Measurements from ENCODE around the gene WBP11. TPM values are rescaled to one million over a fixed set of nuclear protein-coding genes. Genes with fewer than 3 reads are reported as not detected.
A peak's percentile ranks its signal among the peaks of the same experiment; 100 is the strongest.

WBP11 gene
- total RNA-seq, 3 donors from 2014 or later (not counting 1 experiment from before 2014, with no cell fraction given), result 130 to 159 (median 134) TPM

DNA sequence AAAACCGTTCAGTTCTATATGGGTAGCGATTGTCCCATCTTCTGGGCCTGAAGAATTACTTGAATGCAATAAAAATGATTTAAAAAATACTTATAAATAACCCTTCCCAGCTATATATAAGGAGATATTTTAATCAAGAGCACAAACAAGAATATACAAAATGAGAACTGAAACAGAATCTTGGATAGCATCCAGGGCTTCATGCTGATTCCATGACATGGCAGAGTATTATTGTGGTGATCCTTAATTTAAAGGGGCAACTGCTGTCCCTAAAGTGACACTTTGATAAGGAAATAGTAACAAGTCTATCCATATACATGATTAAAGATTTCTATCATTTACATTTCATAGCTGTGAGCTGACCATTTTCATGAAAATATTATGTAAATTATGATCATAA is 18.8 kb downstream of the WBP11 start:
- intact Hi-C loops (cut with micrococcal nuclease), result no loop called here
- no peaks in the 10 kb centered on the region for H3K9me3 ChIP-seq (ENCODE audit: control insufficient read depth, insufficient read depth, low read length)
- H3K4me1 ChIP-seq (ENCODE audit: control insufficient read depth, insufficient read depth, low read length), result no peaks in the 10 kb centered on the region
- no peaks in the 10 kb centered on the region for H3K27me3 ChIP-seq (ENCODE audit: control insufficient read depth, insufficient read depth, low read length)
- peaks cover 25% of the 10 kb centered on the region for H3K36me3 Mint-ChIP-seq
- peaks cover 43% of the 10 kb centered on the region for H3K36me3 ChIP-seq (ENCODE audit: control insufficient read depth, insufficient read depth, low read length)
- peaks cover 4% of the 10 kb centered on the region in 2 donors for H3K4me1 Mint-ChIP-seq
- no peak overlapping the region for H3K4me3 ChIP-seq (ENCODE audit: low read length)
- no peak overlapping the region for H3K27ac ChIP-seq (ENCODE audit: low read length)
- ATAC-seq (no peak), DNase-seq (no peak)
- WGBS (ENCODE audit: insufficient coverage), result no CpG with 5 or more reads among the region's 2 CpGs
- H3K27me3 Mint-ChIP-seq (ENCODE audit: low read depth in 2 of 2), result peaks cover 0 to 4% of the 10 kb centered on the region in 2 donors
- H3K27ac Mint-ChIP-seq, result peak overlapping the region in 1 of 2 donors; percentile 48
- H3K9me3 Mint-ChIP-seq, result no peaks in the 10 kb centered on the region
- no peak overlapping the region for H3K4me3 Mint-ChIP-seq
- TF ChIP-seq, protein P1, sequence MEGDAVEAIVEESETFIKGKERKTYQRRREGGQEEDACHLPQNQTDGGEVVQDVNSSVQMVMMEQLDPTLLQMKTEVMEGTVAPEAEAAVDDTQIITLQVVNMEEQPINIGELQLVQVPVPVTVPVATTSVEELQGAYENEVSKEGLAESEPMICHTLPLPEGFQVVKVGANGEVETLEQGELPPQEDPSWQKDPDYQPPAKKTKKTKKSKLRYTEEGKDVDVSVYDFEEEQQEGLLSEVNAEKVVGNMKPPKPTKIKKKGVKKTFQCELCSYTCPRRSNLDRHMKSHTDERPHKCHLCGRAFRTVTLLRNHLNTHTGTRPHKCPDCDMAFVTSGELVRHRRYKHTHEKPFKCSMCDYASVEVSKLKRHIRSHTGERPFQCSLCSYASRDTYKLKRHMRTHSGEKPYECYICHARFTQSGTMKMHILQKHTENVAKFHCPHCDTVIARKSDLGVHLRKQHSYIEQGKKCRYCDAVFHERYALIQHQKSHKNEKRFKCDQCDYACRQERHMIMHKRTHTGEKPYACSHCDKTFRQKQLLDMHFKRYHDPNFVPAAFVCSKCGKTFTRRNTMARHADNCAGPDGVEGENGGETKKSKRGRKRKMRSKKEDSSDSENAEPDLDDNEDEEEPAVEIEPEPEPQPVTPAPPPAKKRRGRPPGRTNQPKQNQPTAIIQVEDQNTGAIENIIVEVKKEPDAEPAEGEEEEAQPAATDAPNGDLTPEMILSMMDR (IDR thresholded peaks at IDR 0.05), result no peak

DNA sequence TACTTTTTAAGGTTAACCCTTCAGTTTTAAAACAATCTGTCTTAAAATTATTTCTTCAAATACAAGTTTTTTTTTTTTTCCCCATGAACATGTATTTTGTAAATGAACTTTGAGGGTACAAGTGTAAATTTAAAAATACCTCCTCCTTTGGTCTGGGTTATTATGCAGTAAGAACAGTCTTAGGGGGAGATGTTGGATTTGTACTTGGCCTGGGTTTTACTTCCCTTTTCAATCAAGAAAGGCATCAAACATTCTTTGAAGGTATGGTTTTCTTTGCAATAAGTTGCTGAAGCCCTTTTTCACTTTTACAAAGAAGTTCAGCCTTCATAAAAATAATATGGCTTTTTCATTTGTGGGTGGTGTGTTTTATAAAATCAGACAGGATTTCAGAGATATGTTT is 20.5 kb downstream of the WBP11 start:
- Mint-ChIP-seq H3K27ac (no peak overlapping the region), H3K4me1 (peaks cover 4% of the 10 kb centered on the region in 2 donors), H3K4me3 (no peak overlapping the region), H3K27me3 (ENCODE audit: low read depth in 2 of 2) (peaks cover 0 to 5% of the 10 kb centered on the region in 2 donors), H3K36me3 (peaks cover 14% of the 10 kb centered on the region), H3K9me3 (no peaks in the 10 kb centered on the region)
- H3K27ac ChIP-seq (ENCODE audit: low read length), result no peak overlapping the region
- no peaks in the 10 kb centered on the region for H3K4me1 ChIP-seq (ENCODE audit: control insufficient read depth, insufficient read depth, low read length)
- no peaks in the 10 kb centered on the region for H3K9me3 ChIP-seq (ENCODE audit: control insufficient read depth, insufficient read depth, low read length)
- TF ChIP-seq, protein P1 (IDR thresholded peaks at IDR 0.05), result no peak
- H3K36me3 ChIP-seq (ENCODE audit: control insufficient read depth, insufficient read depth, low read length), result peaks cover 29% of the 10 kb centered on the region
- no peak for DNase-seq
- ATAC-seq, result no peak
- H3K27me3 ChIP-seq (ENCODE audit: control insufficient read depth, insufficient read depth, low read length), result no peaks in the 10 kb centered on the region
- no peak overlapping the region for H3K4me3 ChIP-seq (ENCODE audit: low read length)
- intact Hi-C loops (cut with micrococcal nuclease), result no loop called here

DNA sequence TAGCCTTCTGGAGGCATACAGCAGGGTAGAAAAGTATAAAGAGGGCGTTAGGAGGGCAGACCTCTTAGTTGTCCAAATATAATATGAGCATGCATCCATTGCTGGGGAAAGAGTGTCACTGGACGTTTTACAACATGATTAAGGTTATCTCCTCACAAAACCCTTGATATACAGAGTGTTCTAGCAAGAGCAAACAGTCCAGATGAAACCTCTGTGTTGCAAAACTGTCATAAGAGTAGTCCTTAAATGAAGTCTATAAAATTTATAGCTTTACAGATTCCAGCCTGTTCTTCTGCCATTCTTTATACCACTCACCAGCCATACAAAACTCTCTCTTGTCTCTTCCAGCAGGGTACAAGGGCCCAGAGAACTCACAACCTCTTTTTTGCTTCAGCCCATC is 21.7 kb downstream of the WBP11 start:
- peaks cover 17% of the 10 kb centered on the region for H3K36me3 ChIP-seq (ENCODE audit: control insufficient read depth, insufficient read depth, low read length)
- no peaks in the 10 kb centered on the region for H3K9me3 Mint-ChIP-seq
- TF ChIP-seq, protein P1 (IDR thresholded peaks at IDR 0.05), result no peak
- ATAC-seq, result no peak
- peaks cover 2% of the 10 kb centered on the region for H3K36me3 Mint-ChIP-seq
- H3K4me1 ChIP-seq (ENCODE audit: control insufficient read depth, insufficient read depth, low read length), result no peaks in the 10 kb centered on the region
- no peak overlapping the region for H3K4me3 Mint-ChIP-seq
- intact Hi-C loops (cut with micrococcal nuclease), result no loop called here
- DNase-seq, result no peak
- H3K27me3 ChIP-seq (ENCODE audit: control insufficient read depth, insufficient read depth, low read length), result no peaks in the 10 kb centered on the region
- no peak overlapping the region for H3K4me3 ChIP-seq (ENCODE audit: low read length)
- H3K4me1 Mint-ChIP-seq, result peaks cover 0 to 5% of the 10 kb centered on the region in 2 donors
- 88% methylated on average over 1 of the region's 2 CpGs for WGBS (ENCODE audit: insufficient coverage)
- H3K27ac ChIP-seq (ENCODE audit: low read length), result no peak overlapping the region
- no peak overlapping the region for H3K27ac Mint-ChIP-seq
- H3K27me3 Mint-ChIP-seq (ENCODE audit: low read depth in 2 of 2), result peaks cover 0 to 5% of the 10 kb centered on the region in 2 donors
- H3K9me3 ChIP-seq (ENCODE audit: control insufficient read depth, insufficient read depth, low read length), result no peaks in the 10 kb centered on the region

DNA sequence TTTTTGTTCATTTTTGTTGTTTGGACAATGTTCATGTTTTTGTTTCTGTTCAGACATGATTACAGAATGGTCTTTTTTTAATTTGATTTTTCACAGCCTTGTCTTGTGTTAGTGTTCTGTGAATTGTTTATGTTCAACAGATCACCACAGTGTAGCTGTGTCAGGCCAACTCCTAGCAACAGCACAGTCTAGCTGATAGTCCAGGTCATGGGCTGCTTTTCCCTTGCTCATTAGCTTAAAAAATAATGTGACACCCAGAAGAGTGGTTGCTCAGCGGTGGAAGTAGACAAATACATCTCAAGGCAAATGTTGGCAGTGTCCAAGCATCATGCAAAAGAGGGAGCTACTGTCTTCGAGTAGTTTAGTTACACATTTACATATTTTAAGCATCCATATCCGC is 22.4 kb downstream of the WBP11 start:
- Mint-ChIP-seq H3K9me3 (no peaks in the 10 kb centered on the region), H3K27ac (no peak overlapping the region), H3K4me3 (no peak overlapping the region), H3K4me1 (peaks cover 6 to 12% of the 10 kb centered on the region in 2 donors), H3K36me3 (no peaks in the 10 kb centered on the region), H3K27me3 (ENCODE audit: low read depth in 2 of 2) (peaks cover 0 to 5% of the 10 kb centered on the region in 2 donors)
- Histone ChIP-seq H3K4me3 (ENCODE audit: low read length) (no peak overlapping the region), H3K36me3 (ENCODE audit: control insufficient read depth, insufficient read depth, low read length) (peaks cover 10% of the 10 kb centered on the region), H3K27me3 (ENCODE audit: control insufficient read depth, insufficient read depth, low read length) (no peaks in the 10 kb centered on the region), H3K4me1 (ENCODE audit: control insufficient read depth, insufficient read depth, low read length) (no peaks in the 10 kb centered on the region), H3K9me3 (ENCODE audit: control insufficient read depth, insufficient read depth, low read length) (no peaks in the 10 kb centered on the region), H3K27ac (ENCODE audit: low read length) (no peak overlapping the region)
- intact Hi-C loops (cut with micrococcal nuclease), result no loop called here
- 96% methylated on average over 2 of the region's 3 CpGs for WGBS (ENCODE audit: insufficient coverage)
- TF ChIP-seq, protein P1 (IDR thresholded peaks at IDR 0.05), result no peak
- DNase-seq, result no peak
- no peak for ATAC-seq

Measured in natural killer cell (primary cell).